Fibroblast of skin of right biceps (primary cell): Measurements from ENCODE around the gene PMAIP1.
A peak's percentile ranks its signal among the peaks of the same experiment; 100 is the strongest.

Source experiments
- DNase-seq: peaks from one replicate; pipeline ENCODE4 v3.0.0-alpha.2; 2013

Gene PMAIP1

GRCh38 chr18:59915606-59916005, 15.8 kb downstream of the PMAIP1 start:
- peak; percentile 67 for DNase-seq

GRCh38 chr18:59916746-59917145, 16.9 kb downstream of the PMAIP1 start:
- DNase-seq, result no peak

GRCh38 chr18:59917422-59917821, 17.6 kb downstream of the PMAIP1 start:
- DNase-seq, result peak; percentile 37

GRCh38 chr18:59918320-59918755, 18.5 kb downstream of the PMAIP1 start:
- peak; percentile 43 for DNase-seq

GRCh38 chr18:59918997-59919396, 19.2 kb downstream of the PMAIP1 start:
- no peak for DNase-seq

- no peak for DNase-seq
These were observed 21.6 kb downstream of the PMAIP1 start for GRCh38 chr18:59921384-59921891.

GRCh38 chr18:59923539-59924196, 23.9 kb downstream of the PMAIP1 start:
- DNase-seq, result no peak

GRCh38 chr18:59926131-59926530, 26.3 kb downstream of the PMAIP1 start:
- DNase-seq, result no peak

- DNase-seq, result no peak
These were observed 27.5 kb downstream of the PMAIP1 start for GRCh38 chr18:59927246-59927825.

GRCh38 chr18:59928201-59928600, 28.4 kb downstream of the PMAIP1 start:
- no peak for DNase-seq

GRCh38 chr18:59929621-59930295, 30.0 kb downstream of the PMAIP1 start:
- peak; percentile 72 for DNase-seq

- no peak for DNase-seq
These were observed 32.6 kb downstream of the PMAIP1 start for GRCh38 chr18:59932401-59932800.

GRCh38 chr18:59938676-59939075, 38.9 kb downstream of the PMAIP1 start:
- DNase-seq, result no peak

GRCh38 chr18:59939127-59939526, 39.3 kb downstream of the PMAIP1 start:
- DNase-seq, result peak; percentile 22

GRCh38 chr18:59940068-59940467, 40.3 kb downstream of the PMAIP1 start:
- DNase-seq, result no peak

- DNase-seq, result no peak
These were observed 41.5 kb downstream of the PMAIP1 start for GRCh38 chr18:59941331-59941730.

- no peak for DNase-seq
These were observed 42.8 kb downstream of the PMAIP1 start for GRCh38 chr18:59942601-59943000.

- DNase-seq, result no peak
These were observed 45.7 kb downstream of the PMAIP1 start for GRCh38 chr18:59945544-59945943.

- DNase-seq, result peak; percentile 72
These were observed 50.6 kb downstream of the PMAIP1 start for GRCh38 chr18:59950215-59950944.

GRCh38 chr18:59951591-59951990, 51.8 kb downstream of the PMAIP1 start:
- peak; percentile 33 for DNase-seq

GRCh38 chr18:59952283-59953007, 52.6 kb downstream of the PMAIP1 start:
- DNase-seq, result no peak
